Iris pigment epithelial cell (primary cell): ENCODE measurements around the gene IGF2.
A peak's percentile ranks its signal among the peaks of the same experiment; 100 is the strongest.
"Not testable (repeated sequence)": the region's sequence is repeated elsewhere in the genome, so short reads cannot be mapped to it uniquely, and the experiment has no call there.

Experiments used
- DNase-seq: peaks from one replicate; pipeline ENCODE4 v3.0.0-alpha.2; 2011; ENCODE audit warnings: low read depth

IGF2 gene

GRCh38 chr11:2139123-2139521 is at the start of gene IGF2:
Gene IGF2, minus strand, starts transcription at chr11:2139389. Its CDS starts 3,866 bp downstream, at chr11:2135523.
- no peak for DNase-seq

- DNase-seq: no peak
Measured at GRCh38 chr11:2188745-2189144, 49.6 kb upstream of the IGF2 start.

- DNase-seq: no peak
Measured at GRCh38 chr11:2187280-2187707, 48.1 kb upstream of the IGF2 start.

- DNase-seq: peak; percentile 16
Measured at GRCh38 chr11:2186669-2187279, 47.6 kb upstream of the IGF2 start.

GRCh38 chr11:2185324-2186085 is 46.3 kb upstream of the IGF2 start:
- DNase-seq: no peak

- DNase-seq: no peak
Measured at GRCh38 chr11:2182692-2183474, 43.7 kb upstream of the IGF2 start.

- no peak for DNase-seq
Measured at GRCh38 chr11:2182075-2182474, 42.9 kb upstream of the IGF2 start.

GRCh38 chr11:2180789-2181370 is 41.7 kb upstream of the IGF2 start:
- no peak for DNase-seq

- DNase-seq: no peak
Measured at GRCh38 chr11:2180347-2180746, 41.2 kb upstream of the IGF2 start.

GRCh38 chr11:2179516-2179915 is 40.3 kb upstream of the IGF2 start:
- DNase-seq: no peak

GRCh38 chr11:2178906-2179494 is 39.8 kb upstream of the IGF2 start:
- peak; percentile 69 for DNase-seq

- DNase-seq: not testable (repeated sequence)
Measured at GRCh38 chr11:2178055-2178773, 39.0 kb upstream of the IGF2 start.

- no peak for DNase-seq
Measured at GRCh38 chr11:2177076-2177475, 37.9 kb upstream of the IGF2 start.

- no peak for DNase-seq
Measured at GRCh38 chr11:2176389-2176900, 37.3 kb upstream of the IGF2 start.

GRCh38 chr11:2175659-2176058 is 36.5 kb upstream of the IGF2 start:
- peak; percentile 26 for DNase-seq

- DNase-seq: no peak
Measured at GRCh38 chr11:2174361-2174760, 35.2 kb upstream of the IGF2 start.

- DNase-seq: no peak
Measured at GRCh38 chr11:2173761-2174160, 34.6 kb upstream of the IGF2 start.

- DNase-seq: no peak
Measured at GRCh38 chr11:2173150-2173693, 34.0 kb upstream of the IGF2 start.

- DNase-seq: no peak
Measured at GRCh38 chr11:2172676-2173075, 33.5 kb upstream of the IGF2 start.

- DNase-seq: no peak
Measured at GRCh38 chr11:2171591-2172003, 32.4 kb upstream of the IGF2 start, which contains the start of gene TH. Gene TH, minus strand, starts transcription at chr11:2171815. Its CDS starts 29 bp downstream, at chr11:2171786.
